CD4-positive, alpha-beta T cell treated with Interleukin-4 for 1 hour (primary cell): Measurements from ENCODE around the gene TLL2.

Experiments used
- DNase-seq, 2 donors: peaks; one replicate each; pipeline ENCODE4 v3.0.0-alpha.2; 2020 to 2022

The TLL2 gene

GRCh38 chr10:96505150-96506136 lies 8.3 kb downstream of the TLL2 start:
- DNase-seq = no peak

- DNase-seq = no peak
Measured at GRCh38 chr10:96502561-96503282, 11.0 kb downstream of the TLL2 start.

GRCh38 chr10:96501985-96502384 lies 11.7 kb downstream of the TLL2 start:
- no peak for DNase-seq

- DNase-seq = no peak
Measured at GRCh38 chr10:96500519-96500918, 13.2 kb downstream of the TLL2 start.

GRCh38 chr10:96500050-96500449 lies 13.7 kb downstream of the TLL2 start:
- DNase-seq = no peak

- no peak for DNase-seq
Measured at GRCh38 chr10:96497391-96497790, 16.3 kb downstream of the TLL2 start.

GRCh38 chr10:96496281-96496925 lies 17.3 kb downstream of the TLL2 start:
- DNase-seq = no peak

- no peak for DNase-seq
Measured at GRCh38 chr10:96495544-96495943, 18.2 kb downstream of the TLL2 start.

GRCh38 chr10:96494694-96495093 lies 19.0 kb downstream of the TLL2 start:
- no peak for DNase-seq

GRCh38 chr10:96493871-96494525 lies 19.7 kb downstream of the TLL2 start:
- no peak for DNase-seq

- DNase-seq = no peak
Measured at GRCh38 chr10:96493254-96493653, 20.5 kb downstream of the TLL2 start.

GRCh38 chr10:96491303-96491702 lies 22.4 kb downstream of the TLL2 start:
- DNase-seq = no peak

- no peak for DNase-seq
Measured at GRCh38 chr10:96488161-96488935, 25.4 kb downstream of the TLL2 start.

- DNase-seq = no peak
Measured at GRCh38 chr10:96482815-96483588, 30.7 kb downstream of the TLL2 start.

- no peak for DNase-seq
Measured at GRCh38 chr10:96478355-96478754, 35.4 kb downstream of the TLL2 start.

GRCh38 chr10:96473866-96474265 lies 39.9 kb downstream of the TLL2 start:
- DNase-seq = no peak

GRCh38 chr10:96470116-96470743 lies 43.5 kb downstream of the TLL2 start:
- DNase-seq = peak; percentile 11 to 16

- DNase-seq = no peak
Measured at GRCh38 chr10:96468845-96469244, 44.9 kb downstream of the TLL2 start.

- no peak for DNase-seq
Measured at GRCh38 chr10:96465599-96465998, 48.1 kb downstream of the TLL2 start.

- no peak for DNase-seq
Measured at GRCh38 chr10:96463562-96463961, 50.2 kb downstream of the TLL2 start.
